NCI-H128 (cell line): ENCODE measurements around the gene SLC22A12.

Source experiments
- DNase-seq: peaks from one replicate; lab custom pipeline; 2025; ENCODE audit not compliant: unreplicated experiment; lab: John Stamatoyannopoulos, UW

Gene SLC22A12

DNA sequence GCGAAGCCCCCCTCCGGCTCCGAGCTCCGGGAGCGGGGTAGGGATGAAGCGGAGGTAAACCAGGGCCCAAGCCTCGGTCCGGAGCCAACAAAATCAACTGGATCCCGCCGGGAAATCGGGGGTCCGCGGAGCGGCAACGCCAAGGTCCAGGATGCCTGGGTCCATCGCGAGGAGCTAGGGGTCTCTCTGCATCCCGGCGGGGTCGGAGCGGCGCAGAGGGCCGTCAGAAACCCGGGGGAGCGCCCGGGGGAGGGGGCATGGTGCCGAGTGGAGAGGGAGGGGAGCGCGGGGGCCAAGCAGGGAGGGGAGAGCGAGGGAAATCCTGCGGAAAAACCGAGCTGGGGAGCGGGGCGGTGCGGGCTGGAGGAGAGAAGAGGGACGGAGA is 51.8 kb downstream of the SLC22A12 start:
- no peak for DNase-seq

DNA sequence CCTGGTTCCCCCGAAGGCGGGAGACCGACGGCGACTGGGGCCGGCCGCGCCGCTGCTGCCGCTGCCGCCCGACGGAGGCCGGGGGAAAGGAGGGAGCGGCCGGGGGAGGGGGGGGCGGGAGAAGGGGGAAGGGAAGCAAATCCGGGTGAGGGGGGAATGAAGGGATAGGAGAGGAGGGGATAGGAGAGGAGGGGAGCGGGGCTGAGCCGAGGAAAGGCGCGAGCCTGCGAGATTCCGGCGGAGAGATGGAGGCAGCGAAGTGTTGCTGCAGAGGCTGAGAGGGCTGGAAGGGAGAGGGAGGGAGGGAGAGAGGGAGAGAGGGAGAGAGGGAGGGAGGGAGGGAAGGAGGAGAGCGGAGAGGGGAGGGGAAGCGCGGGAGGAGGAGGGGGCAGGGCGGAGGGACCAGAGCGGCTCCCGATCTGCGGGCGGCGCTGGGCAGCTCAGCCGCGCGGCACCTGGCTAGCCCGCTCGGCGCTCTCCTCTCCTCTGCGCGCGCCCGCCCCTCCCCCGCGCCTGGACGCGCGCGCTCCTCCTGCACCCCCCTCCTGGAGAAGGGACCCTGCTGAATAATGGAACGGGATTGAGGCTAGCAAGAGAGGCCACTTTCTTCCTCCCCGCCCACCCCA is 52.3 kb downstream of the SLC22A12 start:
- no peak for DNase-seq

DNA sequence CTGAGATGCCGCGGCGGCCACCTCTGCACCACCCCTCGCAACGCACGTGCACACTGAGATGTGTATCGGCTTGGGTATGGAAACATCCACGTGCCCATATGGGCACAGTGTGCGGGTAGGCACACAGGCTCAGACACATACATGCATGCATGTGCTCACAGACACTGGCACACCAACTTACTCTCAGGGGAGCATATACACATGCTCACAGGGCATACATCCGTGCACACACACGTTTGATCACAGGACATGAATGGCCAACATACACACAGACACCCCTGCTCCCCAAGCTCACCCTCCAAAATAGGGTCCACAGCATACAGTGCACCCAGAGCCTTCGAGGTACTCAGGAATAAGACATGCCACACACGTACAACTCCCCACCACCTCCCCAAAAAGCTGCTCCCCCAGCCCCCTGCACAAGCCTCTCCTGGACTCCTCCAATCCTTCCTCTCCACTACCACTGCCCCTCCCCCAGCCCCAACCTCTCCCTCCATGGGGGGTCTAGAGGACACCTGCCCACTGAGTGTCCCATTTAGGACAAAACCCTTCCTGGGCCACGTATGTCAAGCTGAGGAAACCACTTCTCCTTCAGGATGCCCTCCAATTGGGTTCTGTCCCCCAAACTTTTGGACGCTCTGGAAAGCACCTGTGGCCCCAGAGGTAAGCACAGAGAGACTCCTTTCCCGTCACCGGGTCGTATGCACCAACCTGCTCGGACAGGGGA is 53.1 kb downstream of the SLC22A12 start:
- DNase-seq: no peak

DNA sequence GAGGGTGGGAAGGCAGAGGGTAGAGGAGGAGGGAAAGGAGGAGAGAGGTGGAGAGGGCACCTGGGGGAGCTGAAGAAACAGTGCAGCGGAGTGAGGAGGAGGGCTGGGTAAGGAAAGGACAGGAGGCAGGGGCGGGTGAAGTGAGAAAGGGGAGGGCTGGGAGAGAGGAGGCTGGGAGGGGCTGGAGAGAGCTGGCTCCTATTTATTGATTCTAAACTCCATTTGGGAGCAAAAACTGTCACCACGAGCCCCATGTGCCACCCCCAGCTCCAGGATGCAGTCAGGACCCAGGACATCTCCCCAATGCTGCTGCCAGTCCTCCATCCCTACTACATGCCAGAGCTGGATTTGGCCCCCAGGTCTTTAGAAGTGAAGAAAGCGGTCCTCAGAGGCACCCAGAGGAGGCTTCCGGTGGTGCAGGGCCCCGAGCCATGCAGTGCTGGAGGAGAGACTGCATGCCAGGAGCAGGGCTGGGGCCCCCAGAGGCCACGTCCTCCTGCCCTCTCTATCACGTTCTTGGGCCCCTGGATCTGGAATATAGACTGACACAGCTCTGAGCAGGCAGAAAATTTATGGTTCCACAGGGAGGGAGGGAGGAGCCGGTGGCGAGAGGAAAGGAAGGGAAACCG is 53.7 kb downstream of the SLC22A12 start:
- no peak for DNase-seq

DNA sequence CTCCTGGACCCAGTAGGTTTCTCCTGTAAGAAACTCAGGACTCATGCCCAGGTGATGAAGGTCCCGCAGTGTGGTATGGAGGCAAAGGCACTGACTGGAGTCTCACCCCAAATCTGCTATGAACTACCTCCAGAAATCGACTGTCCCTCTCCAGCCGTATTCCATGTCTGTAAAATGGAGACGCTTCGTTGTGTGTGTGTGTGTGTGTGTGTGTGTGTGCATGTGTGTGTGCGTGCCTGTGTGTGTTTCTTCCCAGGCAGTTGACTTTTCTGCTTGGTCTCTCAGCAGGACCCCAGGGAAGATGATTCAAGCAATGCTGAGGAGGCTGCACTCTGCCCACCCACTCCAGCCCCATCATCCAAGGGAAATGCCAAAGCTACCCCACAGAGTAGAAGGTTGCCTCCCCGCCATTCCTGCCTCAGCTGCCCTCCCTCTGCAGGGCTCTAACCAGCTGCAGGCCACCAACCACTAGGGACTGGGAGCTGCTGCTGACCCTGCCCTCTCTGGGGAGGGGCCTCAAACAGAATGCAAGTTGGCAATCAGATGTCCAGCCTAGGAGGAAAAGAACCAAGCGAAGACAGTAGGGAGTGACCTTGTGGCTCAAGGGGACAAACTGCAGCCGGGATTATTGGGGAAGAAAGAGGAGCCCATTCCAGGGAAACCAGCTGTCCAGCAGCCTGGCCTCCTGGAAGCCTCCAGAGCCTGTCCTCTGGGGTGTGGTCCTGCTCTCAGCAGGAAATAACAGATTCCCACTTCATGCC is 56.2 kb downstream of the SLC22A12 start:
- no peak for DNase-seq

DNA sequence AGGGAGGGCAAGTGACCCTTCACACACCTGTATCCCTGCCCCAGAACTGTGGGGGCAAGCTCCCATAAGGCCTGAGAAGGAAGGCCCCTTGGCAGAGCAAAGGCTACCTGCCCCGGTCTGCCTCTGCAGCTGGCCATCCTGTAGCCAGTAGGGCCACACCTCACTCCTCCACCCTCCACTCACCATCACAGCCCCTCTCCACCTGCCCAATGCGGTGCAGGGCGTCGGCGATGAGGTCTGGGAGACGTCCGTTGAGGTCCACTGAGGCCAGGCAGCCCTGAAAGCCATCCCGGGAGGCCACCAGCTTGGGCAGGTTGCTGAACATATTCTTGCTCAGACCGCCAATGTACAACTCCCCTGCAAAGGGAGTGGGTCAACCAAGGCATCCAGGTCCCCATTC is 57.5 kb downstream of the SLC22A12 start:
- DNase-seq: no peak

DNA sequence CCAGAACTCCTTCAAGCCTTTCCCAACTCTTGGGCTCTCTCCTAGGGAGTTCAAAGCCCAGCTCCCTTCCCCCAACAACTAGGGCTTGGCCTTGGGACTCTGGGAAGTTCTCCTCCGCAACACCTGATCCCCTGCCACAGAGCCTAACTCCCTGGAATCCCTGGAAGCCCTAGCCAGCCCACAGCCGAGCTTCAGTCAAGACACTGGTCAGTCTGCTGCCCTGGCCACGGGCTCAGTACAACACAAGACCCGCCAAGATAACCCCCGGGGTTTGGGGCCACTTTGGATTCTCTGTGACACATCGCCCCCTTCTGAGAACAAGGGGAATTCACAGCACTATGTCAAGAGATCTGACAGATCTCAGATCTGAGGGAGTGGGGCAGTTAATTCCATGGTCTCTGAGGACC is 58.3 kb downstream of the SLC22A12 start:
- DNase-seq: no peak

DNA sequence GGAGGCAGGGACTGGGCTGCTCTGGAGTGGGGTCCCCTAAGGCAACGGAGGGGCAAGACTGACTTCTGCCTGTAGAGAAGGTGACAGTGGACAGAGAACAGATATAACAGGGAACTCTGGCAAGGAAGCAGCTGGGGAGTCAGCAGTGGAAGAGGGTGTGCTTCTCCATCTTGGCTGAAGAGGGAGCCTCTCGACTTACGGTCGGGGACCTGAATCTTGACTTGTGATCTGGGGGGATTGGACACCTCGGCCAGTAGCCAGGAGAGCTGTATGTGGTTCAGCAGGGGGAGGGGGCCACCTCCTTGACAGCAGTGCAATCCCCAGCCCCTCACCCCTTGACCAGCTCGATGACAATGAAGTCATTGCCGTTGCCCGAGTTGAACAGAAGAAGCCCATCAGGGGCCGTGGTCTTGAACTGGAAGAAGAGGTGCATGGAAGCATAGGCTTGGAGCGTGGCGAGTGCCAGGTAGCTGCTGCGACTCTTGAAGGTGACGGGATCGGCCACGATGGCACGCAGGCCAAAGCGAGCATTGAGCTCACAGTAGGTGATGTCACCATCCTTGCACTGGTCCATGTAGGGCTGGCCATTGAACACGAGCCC is 60.0 kb downstream of the SLC22A12 start:
- no peak for DNase-seq
